NB4 (cell line): ENCODE measurements around the gene VPS33A.
"Not testable (repeated sequence)": the region's sequence is repeated elsewhere in the genome, so short reads cannot be mapped to it uniquely, and the experiment has no call there.

ENCODE experiments used
- DNase-seq: peaks from one replicate; pipeline ENCODE4 v3.0.0; 2010; ENCODE audit warnings: low read depth
- H3K4me3 ChIP-seq: one replicate; pipeline ENCODE4 v1.5.1; 2011; ENCODE audit warnings: mild to moderate bottlenecking, low read depth, low read length, moderate library complexity
- MYC ChIP-seq: IDR thresholded peaks from 2 replicates; pipeline ENCODE4 v1.6.1; 2011; ENCODE audit warnings: low read depth, low read length
- POLR2A ChIP-seq: IDR thresholded peaks from 2 replicates; pipeline ENCODE4 v1.6.1; 2011; ENCODE audit warnings: mild to moderate bottlenecking; ENCODE audit not compliant: insufficient read length; ENCODE audit errors: extremely low read depth
- TF ChIP-seq, protein P1 (sequence below): IDR thresholded peaks from 2 replicates; pipeline ENCODE4 v1.6.1; 2011; ENCODE audit warnings: low read depth, low read length
- TF ChIP-seq, protein P2 (sequence below): IDR thresholded peaks from one replicate; pipeline ENCODE4 v1.5.1; 2012; ENCODE audit warnings: low read depth, low read length

The VPS33A gene

DNA sequence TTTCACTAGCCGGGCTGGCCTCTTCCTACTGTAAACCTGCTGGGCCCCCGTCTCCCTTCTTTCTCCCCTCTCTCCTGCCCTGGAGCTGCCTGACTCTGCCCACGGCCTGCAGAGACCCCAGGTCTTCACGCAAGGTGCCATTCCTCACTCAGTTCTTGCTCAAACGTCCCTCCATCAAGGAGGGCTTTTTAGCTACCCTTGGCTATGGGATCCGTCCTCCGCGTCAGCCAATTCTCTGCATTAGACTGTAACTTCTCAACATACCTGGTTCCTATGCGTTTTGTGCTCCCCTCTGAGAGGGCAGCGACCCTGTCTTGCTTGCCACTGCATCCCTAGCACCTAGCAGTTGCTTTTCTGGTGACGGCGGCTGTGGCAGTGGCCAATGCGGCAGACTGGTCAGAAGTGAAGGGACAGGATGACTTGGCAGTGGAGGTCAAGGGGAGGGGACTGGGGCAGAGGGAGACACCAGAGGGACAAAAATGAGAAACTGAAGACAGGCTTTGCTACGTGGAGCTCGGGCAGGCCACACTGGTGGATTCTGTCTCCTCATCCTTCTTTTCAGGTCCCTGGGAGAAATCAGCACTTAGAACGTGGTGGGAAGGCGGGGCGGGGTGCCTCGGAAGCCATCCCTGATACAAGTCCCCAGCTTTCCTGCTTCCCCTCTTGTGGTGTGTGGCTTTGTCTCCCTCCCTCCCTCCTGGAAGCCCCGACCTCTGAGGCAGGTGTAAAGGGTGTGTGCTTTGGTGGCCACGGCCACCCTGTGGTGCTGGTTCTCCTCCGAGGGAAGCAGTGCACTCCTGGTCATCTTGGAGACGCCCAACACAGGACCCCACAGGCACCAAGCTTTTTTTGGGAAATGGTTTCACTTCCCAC is 61.0 kb downstream of the VPS33A start:
- DNase-seq: no peak
- TF ChIP-seq, protein P1, sequence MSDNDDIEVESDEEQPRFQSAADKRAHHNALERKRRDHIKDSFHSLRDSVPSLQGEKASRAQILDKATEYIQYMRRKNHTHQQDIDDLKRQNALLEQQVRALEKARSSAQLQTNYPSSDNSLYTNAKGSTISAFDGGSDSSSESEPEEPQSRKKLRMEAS: no peak
- TF ChIP-seq POLR2A (no peak), MYC (no peak)
- TF ChIP-seq, protein P2, sequence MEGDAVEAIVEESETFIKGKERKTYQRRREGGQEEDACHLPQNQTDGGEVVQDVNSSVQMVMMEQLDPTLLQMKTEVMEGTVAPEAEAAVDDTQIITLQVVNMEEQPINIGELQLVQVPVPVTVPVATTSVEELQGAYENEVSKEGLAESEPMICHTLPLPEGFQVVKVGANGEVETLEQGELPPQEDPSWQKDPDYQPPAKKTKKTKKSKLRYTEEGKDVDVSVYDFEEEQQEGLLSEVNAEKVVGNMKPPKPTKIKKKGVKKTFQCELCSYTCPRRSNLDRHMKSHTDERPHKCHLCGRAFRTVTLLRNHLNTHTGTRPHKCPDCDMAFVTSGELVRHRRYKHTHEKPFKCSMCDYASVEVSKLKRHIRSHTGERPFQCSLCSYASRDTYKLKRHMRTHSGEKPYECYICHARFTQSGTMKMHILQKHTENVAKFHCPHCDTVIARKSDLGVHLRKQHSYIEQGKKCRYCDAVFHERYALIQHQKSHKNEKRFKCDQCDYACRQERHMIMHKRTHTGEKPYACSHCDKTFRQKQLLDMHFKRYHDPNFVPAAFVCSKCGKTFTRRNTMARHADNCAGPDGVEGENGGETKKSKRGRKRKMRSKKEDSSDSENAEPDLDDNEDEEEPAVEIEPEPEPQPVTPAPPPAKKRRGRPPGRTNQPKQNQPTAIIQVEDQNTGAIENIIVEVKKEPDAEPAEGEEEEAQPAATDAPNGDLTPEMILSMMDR: no peak
- H3K4me3 ChIP-seq: no peak overlapping the region

DNA sequence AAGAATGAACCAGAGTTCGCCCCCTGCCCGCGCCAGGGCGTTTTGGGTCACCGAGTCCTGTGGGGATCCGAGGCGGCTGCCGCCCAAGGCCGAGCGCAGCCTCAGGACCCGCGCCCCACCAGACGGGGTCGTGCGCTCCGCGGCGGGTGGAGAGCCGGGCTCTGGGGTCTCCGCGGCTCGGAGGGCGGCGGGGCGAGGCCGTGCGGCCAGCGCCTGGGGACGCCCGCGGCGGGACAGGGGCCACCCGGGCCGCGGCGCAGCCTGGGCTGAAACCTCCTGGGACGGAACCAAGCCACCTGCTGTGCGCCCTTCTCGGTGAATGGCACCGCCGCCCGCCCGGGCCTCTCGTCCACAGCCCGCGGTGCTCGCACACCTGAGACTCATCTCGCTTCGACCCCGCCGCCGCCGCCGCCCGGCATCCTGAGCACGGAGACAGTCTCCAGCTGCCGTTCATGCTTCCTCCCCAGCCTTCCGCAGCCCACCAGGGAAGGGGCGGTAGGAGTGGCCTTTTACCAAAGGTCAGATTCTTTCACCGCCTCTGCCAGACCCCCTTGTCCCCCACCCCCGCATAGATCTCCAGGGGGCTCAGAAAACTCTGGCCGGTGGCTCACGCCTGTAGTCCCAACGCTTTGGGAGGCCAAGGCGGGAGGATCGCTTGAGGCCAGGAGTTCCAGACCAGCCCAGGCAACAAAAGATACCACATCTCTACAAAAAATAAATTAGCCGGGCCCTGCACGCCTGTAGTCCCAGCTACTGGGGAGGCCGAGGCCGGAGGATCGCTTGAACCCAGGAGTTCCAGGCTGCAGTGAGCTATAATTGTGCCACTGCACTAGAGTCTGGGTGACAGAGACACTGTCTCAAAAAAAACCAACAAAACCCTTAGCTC is 61.9 kb downstream of the VPS33A start:
- DNase-seq: no peak
- TF ChIP-seq, protein P2: no peak
- TF ChIP-seq, protein P1: no peak
- no peak for TF ChIP-seq MYC
- TF ChIP-seq POLR2A: no peak
- no peak overlapping the region for H3K4me3 ChIP-seq

DNA sequence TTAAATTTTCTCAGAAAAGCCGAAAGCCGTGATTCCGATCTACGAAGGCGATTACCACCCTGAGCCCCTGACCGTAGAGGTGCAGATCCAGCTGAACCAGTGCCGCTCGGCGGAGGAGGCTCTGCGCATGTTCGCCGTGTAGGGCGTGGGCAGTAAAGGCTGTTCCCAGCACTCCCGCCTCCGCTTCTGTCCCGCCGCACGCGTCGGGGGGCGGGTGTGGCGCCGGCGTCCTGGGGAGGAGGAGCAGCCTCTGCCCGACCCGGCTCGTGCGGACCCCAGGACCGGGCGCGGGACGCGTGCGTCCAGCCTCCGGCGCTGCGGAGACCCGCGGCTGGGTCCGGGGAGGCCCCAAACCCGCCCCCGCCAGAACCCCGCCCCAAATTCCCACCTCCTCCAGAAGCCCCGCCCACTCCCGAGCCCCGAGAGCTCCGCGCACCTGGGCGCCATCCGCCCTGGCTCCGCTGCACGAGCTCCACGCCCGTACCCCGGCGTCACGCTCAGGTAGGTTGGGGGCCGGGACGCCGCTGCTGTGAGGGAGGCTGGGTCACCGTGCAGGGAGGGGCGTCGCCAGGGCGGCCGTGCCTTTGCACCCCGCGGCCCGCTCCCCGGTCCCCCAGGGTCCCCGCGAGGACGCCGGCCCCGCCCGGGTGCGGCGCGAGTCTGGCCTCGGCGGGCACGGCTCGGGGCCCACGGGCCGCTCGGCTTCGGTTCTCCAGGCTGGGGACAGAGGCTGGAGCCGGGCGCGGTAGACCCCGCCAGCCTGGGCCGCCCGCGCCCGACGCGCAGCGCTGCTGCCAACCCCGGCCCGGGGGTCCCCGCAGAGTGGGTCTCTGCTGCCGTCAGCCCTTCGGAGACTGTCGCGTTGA is 62.8 kb downstream of the VPS33A start, which contains the start of gene B3GNT4:
B3GNT4 (plus strand) TSS at position 409 of the 866 bp plus-strand sequence. CDS start 910 bp downstream, outside the sequence.
- DNase-seq: no peak
- no peak within 1 kb of the TSS for H3K4me3 ChIP-seq
- TF ChIP-seq POLR2A: no peak
- TF ChIP-seq, protein P2: no peak
- TF ChIP-seq, protein P1: no peak
- TF ChIP-seq MYC: no peak

DNA sequence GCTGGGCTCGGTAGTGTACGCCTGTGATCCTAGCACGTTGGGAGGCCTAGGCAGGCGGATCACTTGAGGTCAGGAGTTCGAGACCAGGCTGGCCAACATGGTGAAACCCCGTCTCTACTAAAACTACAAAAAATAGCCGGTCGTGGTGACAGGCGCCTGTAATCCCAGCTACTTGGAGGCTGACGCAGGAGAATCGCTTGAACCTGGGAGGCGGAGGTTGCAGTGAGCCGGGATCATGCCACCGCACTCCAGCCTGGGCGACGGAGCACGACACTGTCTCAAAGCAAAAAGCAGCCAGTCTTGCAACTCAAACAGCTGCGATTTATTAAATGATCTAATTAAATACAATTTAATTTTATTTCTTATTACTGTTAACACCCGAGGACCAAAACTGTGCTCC is 63.5 kb downstream of the VPS33A start:
- DNase-seq, H3K4me3 ChIP-seq: not testable (repeated sequence)

DNA sequence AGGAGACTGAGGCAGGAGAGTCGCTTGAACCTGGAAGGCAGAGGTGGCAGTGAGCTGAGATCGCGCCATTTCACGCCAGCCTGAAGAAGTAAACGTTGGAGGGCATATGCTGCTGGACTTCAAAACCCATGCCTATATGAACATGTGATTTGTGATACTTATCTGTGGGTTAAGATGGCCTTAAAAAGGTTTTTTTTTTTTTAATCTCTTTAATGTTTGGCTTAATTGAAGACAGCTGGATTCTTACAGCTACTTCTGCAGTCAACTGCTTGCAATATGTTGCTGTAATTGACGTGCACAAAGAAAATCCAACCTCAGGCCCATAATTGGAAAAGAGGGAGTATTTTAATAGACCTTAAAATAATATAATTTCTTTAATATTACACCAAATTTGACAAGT is 64.3 kb downstream of the VPS33A start:
- TF ChIP-seq, protein P1: no peak
- no peak for TF ChIP-seq POLR2A
- TF ChIP-seq, protein P2: no peak
- TF ChIP-seq MYC: no peak
- no peak for DNase-seq
- no peak overlapping the region for H3K4me3 ChIP-seq
